ENCODE measurements around the gene HOXB1. TPM values are rescaled to one million over a fixed set of nuclear protein-coding genes. Genes with fewer than 3 reads are reported as not detected.
A peak's percentile ranks its signal among the peaks of the same experiment; 100 is the strongest.
"Not testable (repeated sequence)": the region's sequence is repeated elsewhere in the genome, so short reads cannot be mapped to it uniquely, and the experiment has no call there.

Gene HOXB1
- total RNA-seq, 2 experiments from 2014 or later: not detected

DNA sequence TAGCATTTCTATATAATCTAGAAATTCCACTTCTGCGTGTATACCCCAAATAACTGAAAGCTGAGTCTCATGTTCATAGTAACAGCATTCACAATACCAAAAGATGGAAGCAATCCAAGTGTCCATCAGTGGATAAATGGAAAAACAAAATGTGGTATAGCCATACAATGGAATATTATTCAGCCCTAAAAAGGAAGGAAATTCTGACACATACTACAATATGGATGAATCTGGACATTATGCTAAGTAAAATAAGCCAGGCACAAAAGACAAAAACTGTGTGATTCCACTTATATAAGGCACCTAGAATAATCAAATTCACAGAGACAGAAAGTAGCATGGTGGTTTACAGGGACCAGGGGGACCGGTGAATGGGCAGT, 20.4 kb downstream of the HOXB1 start:
- Mint-ChIP-seq H3K27me3 (peaks cover 20% of the 10 kb centered on the region), H3K27ac (no peak overlapping the region), H3K9me3 (no peaks in the 10 kb centered on the region), H3K36me3 (peaks cover 5% of the 10 kb centered on the region), H3K4me3 (no peak overlapping the region), H3K4me1 (peaks cover 49% of the 10 kb centered on the region)
- no peak for DNase-seq

DNA sequence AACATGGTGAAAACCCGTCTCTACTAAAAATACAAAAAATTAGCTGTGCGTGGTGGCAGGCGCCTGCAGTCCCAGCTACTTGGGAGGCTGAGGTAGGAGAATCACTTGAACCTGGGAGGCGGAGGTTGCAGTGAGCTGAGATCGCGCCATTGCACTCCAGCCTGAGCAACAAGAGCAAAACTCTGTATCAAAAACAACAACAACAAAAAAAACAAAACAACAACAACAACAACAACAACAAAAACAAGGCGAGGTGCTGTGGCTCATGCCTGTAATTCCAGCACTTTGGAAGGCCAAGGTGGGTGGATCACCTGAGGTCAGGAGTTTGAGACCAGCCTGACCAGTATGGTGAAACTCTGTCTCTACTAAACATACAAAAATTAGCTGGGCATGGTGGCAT, 21.1 kb downstream of the HOXB1 start:
- not testable (repeated sequence) for DNase-seq, H3K27ac Mint-ChIP-seq, H3K9me3 Mint-ChIP-seq, H3K4me3 Mint-ChIP-seq, H3K36me3 Mint-ChIP-seq
- Mint-ChIP-seq H3K4me1 (peaks cover 50% of the 10 kb centered on the region), H3K27me3 (peaks cover 14% of the 10 kb centered on the region)

DNA sequence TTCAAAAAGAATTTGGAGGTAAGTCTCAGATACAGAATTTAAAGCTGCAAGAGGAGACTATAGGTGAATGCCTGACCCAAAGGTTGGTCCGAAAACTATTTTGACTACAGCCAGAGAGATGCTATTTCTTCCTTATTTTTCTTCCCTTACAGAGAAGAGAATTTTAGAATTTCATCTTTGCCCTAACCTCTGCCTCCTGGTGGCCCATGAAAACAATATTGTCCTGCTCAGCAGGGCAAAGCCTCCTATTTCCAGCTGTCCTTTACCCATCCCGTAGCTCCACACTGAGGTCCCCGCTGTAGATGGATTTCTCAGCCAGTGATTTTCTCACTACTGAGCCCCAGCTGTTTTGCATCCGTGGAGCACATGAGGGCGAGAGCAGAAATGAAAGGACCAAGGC, 24.6 kb downstream of the HOXB1 start:
- DNase-seq: no peak
- peaks cover 36% of the 10 kb centered on the region for H3K27me3 Mint-ChIP-seq
- no peaks in the 10 kb centered on the region for H3K36me3 Mint-ChIP-seq
- H3K27ac Mint-ChIP-seq: no peak overlapping the region
- H3K9me3 Mint-ChIP-seq: no peaks in the 10 kb centered on the region
- H3K4me1 Mint-ChIP-seq: peaks cover 22% of the 10 kb centered on the region
- H3K4me3 Mint-ChIP-seq: no peak overlapping the region

DNA sequence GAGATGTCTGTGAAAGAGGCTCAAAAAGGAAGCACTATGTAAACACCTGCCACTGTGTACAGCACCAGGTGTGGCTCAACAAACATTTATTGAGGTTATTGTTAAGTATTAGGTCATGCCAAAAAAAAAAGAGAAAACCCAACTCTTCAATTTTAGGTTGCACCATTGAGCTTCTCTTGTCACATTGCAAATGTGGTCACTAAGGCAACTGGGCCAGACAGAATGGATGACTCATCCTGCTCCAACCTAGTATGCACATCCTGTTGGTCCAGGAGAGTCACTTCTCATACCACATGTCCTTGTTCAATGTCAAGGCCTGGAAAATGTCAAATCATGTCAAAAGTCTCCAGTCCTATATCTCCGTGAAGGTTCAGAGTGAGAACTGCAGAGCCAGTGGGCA, 25.0 kb downstream of the HOXB1 start:
- DNase-seq: peak; percentile 52
- Mint-ChIP-seq H3K27me3 (peaks cover 38% of the 10 kb centered on the region), H3K4me1 (peaks cover 18% of the 10 kb centered on the region), H3K9me3 (no peaks in the 10 kb centered on the region), H3K36me3 (no peaks in the 10 kb centered on the region), H3K27ac (no peak overlapping the region), H3K4me3 (no peak overlapping the region)

DNA sequence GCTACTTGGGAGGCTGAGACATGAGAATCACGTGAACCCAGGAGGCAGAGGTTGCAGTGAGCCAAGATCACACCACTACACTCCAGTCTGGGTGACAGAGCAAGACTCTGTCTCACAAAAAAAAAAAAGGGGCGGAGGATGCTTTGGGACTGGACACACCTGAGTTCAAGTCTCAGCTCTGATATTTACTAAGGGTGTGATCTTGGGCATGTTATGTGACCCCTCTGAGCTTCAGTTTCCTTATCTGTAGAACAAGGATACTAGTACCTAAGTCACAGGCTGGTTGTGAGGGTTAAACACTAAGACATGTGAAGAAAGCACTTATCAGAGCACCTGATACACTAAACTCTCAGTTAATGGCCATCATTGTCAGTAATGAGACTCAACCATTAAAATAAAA, 25.9 kb downstream of the HOXB1 start:
- H3K9me3 Mint-ChIP-seq: no peaks in the 10 kb centered on the region
- H3K4me1 Mint-ChIP-seq: peaks cover 13% of the 10 kb centered on the region
- peak overlapping the region; percentile 63 for H3K27ac Mint-ChIP-seq

DNA sequence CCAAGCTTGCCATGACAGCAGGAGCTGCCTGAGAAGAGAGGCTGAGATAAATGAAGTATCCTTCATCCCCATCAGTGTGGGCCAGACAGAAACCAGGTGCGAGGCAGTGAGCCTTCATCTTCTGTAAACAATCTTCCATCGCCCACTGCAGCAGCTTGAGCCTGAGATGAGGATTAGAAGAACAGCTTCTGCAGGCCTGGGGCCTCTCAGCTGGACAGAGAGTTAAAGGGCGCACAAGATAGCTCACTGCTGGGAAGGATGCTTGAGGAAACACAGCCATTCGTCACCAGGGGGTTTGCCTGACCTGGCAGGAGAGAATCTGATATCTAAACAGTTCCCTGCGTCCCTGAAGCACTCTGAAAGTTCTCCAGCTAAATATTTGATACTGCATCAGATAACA, 27.1 kb downstream of the HOXB1 start:
- Mint-ChIP-seq H3K27ac (no peak overlapping the region), H3K36me3 (no peaks in the 10 kb centered on the region), H3K4me1 (peaks cover 13% of the 10 kb centered on the region), H3K27me3 (peaks cover 47% of the 10 kb centered on the region), H3K4me3 (no peak overlapping the region), H3K9me3 (no peaks in the 10 kb centered on the region)
- DNase-seq: no peak

More for the DNA sequence above, 25.9 kb downstream of the HOXB1 start:
- Mint-ChIP-seq H3K27me3 (peaks cover 43% of the 10 kb centered on the region), H3K4me3 (no peak overlapping the region), H3K36me3 (no peaks in the 10 kb centered on the region)
- no peak for DNase-seq

DNA sequence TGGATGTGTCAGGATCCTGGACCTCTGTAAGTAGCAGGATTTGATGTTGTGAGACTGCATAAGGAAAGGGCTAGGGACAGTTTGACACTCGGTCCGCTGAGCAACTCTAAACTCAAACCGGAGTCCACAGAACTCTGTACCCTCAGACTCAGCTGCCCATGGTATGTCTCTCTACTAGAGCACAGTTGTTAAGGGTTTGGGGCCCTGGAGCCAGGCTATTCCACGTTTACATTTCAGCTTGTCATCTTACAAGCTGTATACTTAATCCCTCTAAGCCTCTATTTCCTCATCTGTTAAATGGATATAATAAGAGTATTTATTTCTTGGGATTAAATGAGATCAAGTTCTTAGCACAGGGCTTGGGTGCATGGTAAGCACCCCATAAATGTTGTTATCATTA, 27.9 kb downstream of the HOXB1 start:
- no peaks in the 10 kb centered on the region for H3K9me3 Mint-ChIP-seq
- no peak overlapping the region for H3K4me3 Mint-ChIP-seq
- peaks cover 39% of the 10 kb centered on the region for H3K27me3 Mint-ChIP-seq
- H3K36me3 Mint-ChIP-seq: no peaks in the 10 kb centered on the region
- DNase-seq: no peak
- H3K4me1 Mint-ChIP-seq: peaks cover 13% of the 10 kb centered on the region
- no peak overlapping the region for H3K27ac Mint-ChIP-seq

DNA sequence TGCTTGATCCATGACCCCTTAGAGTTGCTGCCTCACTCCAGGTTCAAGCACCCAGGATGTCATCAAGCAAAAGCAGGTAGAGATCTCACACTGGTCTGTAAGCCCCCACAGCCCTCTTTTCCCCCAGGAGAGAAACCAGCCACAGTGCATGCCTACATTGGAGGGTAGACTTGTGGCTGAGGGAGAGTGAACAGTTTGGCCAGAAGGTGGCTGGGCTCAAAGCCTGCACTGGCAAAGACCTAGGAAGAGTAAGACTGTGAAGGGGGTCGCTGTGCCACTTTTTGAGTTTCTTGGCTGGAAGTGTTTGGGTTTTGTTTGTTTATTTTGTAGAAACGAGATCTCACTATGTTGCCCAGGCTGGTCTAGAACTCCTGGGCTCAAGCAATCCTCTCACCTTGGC, 28.5 kb downstream of the HOXB1 start:
- Mint-ChIP-seq H3K27me3 (peaks cover 39% of the 10 kb centered on the region), H3K4me3 (no peak overlapping the region), H3K36me3 (no peaks in the 10 kb centered on the region), H3K4me1 (peaks cover 13% of the 10 kb centered on the region), H3K27ac (no peak overlapping the region), H3K9me3 (no peaks in the 10 kb centered on the region)
- no peak for DNase-seq

DNA sequence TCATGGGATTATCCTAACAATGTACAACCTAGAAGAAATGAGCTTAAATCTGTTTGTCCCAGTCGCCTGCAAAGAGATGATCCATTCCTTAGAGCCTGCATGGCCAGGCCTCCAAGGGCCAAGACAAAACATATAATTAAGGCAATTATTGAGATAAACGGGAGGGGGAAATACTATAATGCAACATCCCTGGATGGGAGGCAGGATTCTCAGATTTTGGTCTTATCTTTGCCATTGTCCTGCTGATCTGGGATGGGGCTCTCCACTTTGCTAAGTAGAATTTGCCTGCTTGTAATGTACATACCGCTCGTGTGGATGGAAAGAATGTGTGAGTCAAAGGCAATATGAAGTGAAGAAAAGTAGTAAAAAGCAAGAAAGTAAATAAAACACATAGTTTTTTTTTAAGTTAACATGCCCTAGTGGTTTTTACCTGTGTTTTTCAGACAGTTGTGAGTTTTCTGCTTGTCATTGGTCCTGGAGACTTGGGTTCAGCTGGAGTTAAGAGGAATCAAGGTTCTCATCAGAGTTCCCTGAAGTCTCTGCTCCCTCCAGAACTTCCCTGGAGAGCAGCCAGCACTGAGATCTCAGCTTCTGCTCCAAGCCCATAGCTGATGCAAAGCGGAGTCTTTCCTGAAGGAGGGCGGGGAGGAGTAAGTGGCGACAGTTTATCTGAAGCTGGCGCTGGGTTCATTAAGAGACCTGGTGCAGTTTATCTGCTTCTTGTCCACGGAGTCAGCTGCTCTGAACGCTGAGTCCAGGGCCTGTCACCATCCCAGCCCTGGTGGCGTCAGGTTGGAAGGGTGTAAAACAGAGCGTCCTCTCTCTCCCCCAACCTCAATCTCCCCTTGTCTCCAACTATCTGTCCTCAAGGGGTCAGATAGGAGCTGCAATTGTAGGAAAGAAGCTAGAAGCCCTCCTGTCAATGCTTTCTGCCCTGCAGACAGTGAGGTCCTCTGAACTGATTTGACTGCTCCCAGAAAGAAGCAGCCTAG, 30.1 kb downstream of the HOXB1 start:
- no peaks in the 10 kb centered on the region for H3K9me3 Mint-ChIP-seq
- no peak overlapping the region for H3K4me3 Mint-ChIP-seq
- peaks cover 5% of the 10 kb centered on the region for H3K4me1 Mint-ChIP-seq
- DNase-seq: no peak
- no peaks in the 10 kb centered on the region for H3K36me3 Mint-ChIP-seq
- peaks cover 37% of the 10 kb centered on the region for H3K27me3 Mint-ChIP-seq
- no peak overlapping the region for H3K27ac Mint-ChIP-seq

DNA sequence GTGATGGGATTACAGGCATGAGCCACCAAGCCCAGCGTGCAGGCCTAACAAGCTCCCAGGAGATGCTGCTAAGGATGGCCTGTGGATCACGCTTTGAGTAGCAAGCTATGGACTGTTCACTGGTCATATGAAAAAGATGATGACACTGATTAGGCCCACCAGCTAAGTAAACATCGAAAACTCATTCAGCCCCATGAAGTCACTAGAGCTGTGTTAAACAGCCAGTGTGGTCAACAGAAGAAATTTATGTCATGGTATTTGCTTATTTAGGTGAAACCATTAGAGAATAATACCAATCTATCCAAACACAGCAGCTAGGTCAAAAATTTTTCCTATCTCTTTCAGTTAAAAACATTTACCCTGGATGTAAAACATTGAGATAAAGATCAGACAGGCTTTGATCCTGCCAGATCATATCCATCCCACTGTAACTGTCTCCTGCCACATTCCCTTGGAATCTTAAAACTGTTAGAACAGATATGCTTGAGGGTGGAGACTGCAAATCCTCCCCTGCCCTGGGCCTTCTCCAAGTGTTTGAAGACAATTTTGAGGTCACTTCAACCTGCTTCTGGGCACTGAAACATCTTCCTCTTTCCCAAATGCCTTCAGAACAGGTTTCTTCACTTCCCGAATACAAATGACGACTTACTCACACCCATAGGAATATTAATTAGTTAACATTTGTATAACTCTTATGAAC, 30.9 kb downstream of the HOXB1 start:
- Mint-ChIP-seq H3K36me3 (no peaks in the 10 kb centered on the region), H3K9me3 (no peaks in the 10 kb centered on the region), H3K4me1 (no peaks in the 10 kb centered on the region), H3K27me3 (peaks cover 42% of the 10 kb centered on the region), H3K27ac (no peak overlapping the region), H3K4me3 (no peak overlapping the region)
- DNase-seq: no peak

DNA sequence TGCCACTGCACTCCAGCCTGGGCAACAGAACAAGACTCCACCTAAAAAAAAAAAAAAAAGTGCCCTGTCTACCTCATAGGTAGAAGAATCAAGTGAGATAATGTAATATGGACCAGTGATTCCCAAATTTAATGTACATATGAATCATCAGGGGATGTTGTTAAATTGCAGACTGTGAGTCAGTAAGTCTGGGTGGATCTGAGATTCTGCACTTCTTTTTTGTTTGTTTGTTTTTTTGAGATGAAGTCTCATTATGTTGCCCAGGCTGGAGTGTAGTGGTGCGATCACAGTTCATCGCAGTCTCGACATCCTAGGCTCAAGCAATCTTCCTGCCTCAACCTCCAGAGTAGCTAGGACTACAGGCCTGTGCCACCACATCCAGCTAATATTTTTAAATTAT, 31.6 kb downstream of the HOXB1 start:
- peaks cover 48% of the 10 kb centered on the region for H3K27me3 Mint-ChIP-seq

DNA sequence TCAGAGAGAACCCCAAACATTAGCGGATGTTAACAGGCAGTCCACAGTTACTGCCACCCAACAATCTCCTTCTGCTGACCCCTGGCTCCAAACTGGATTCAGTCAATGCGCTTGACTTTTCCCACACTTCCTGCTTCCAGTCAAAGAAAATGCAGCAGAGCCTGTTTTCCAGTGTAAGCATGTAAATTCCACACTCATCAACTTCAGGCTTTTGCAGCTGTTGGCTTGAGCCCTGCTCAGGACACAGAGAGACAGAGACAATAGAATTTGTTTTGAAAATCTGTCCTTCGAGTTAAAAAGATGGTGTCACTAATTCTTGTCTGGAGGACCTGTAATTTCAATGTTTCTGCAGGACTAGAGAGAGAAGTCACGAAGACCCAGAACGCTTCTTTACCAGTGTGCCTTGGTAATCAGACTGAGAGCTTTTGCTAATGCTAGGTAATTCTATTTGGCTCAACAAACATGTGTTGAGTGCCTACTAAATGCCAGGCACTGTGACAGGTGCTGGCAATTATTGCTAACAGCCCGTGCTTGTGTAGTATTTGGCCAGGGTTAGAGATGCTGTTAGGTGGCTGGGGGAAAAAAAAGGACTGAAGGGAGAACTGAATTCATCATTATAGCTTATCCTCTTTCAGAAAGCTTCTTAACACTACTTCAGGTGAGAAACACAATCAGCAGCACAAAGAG, 32.5 kb downstream of the HOXB1 start:
- no peak for DNase-seq
- no peaks in the 10 kb centered on the region for H3K4me1 Mint-ChIP-seq
- H3K36me3 Mint-ChIP-seq: no peaks in the 10 kb centered on the region
- H3K9me3 Mint-ChIP-seq: no peaks in the 10 kb centered on the region
- H3K27ac Mint-ChIP-seq: no peak overlapping the region
- no peak overlapping the region for H3K4me3 Mint-ChIP-seq
- H3K27me3 Mint-ChIP-seq: peaks cover 49% of the 10 kb centered on the region

More for the DNA sequence above, 31.6 kb downstream of the HOXB1 start:
- DNase-seq: no peak
- Mint-ChIP-seq H3K27ac (no peak overlapping the region), H3K4me1 (no peaks in the 10 kb centered on the region), H3K9me3 (no peaks in the 10 kb centered on the region), H3K4me3 (no peak overlapping the region), H3K36me3 (no peaks in the 10 kb centered on the region)

DNA sequence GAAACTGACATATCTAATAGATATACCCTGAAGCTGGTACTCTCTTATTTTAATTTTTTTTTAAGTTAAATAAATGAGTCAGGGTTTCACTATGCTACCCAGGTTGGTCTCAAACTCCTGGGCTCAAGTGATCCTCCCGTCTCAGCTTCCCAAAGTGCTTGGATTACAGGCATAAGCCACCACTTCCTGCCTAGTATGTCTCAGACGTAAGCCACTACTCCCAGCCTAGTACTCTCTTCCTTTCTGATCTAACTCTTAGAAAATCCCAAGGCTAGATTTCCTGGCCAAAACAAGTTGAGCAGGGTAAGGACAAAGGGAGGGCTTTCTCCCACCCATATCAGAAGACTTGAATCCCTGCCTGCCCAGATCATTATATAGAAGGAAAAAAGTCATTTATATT, 33.7 kb downstream of the HOXB1 start:
- Mint-ChIP-seq H3K9me3 (no peaks in the 10 kb centered on the region), H3K27ac (no peak overlapping the region), H3K4me3 (no peak overlapping the region), H3K27me3 (peaks cover 45% of the 10 kb centered on the region), H3K4me1 (peaks cover 2% of the 10 kb centered on the region), H3K36me3 (no peaks in the 10 kb centered on the region)
- DNase-seq: no peak

DNA sequence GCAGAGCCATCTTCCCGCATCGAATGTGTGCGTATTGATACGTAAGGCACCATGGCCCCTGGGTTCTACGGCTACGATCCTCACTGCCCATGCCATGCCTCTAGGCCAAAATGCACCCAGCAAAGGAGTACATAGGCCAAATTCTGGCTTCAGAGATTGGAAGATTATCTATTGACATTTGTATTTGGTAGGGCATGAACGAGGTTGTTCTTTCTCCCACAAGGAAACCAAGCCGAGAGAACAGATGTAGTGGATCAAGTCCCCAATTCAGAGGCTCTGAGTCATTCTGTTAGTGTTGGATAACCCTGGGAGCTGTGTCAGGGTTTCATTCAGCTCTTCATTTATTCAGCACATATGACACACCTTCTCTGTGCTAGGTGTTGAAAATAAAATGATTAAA, 36.5 kb downstream of the HOXB1 start:
- H3K4me1 Mint-ChIP-seq: peaks cover 14% of the 10 kb centered on the region
- no peaks in the 10 kb centered on the region for H3K9me3 Mint-ChIP-seq
- H3K27me3 Mint-ChIP-seq: peaks cover 49% of the 10 kb centered on the region
- no peak for DNase-seq
- no peaks in the 10 kb centered on the region for H3K36me3 Mint-ChIP-seq
- H3K4me3 Mint-ChIP-seq: no peak overlapping the region
- H3K27ac Mint-ChIP-seq: no peak overlapping the region

All from activated naive CD8-positive, alpha-beta T cell treated with anti-CD3 and anti-CD28 coated beads for 36 hours (primary cell).